ENCODE results near the gene CSF2RB.
A peak's percentile ranks its signal among the peaks of the same experiment; 100 is the strongest.
"Not testable (repeated sequence)": the region's sequence is repeated elsewhere in the genome, so short reads cannot be mapped to it uniquely, and the experiment has no call there.

Gene CSF2RB

DNA sequence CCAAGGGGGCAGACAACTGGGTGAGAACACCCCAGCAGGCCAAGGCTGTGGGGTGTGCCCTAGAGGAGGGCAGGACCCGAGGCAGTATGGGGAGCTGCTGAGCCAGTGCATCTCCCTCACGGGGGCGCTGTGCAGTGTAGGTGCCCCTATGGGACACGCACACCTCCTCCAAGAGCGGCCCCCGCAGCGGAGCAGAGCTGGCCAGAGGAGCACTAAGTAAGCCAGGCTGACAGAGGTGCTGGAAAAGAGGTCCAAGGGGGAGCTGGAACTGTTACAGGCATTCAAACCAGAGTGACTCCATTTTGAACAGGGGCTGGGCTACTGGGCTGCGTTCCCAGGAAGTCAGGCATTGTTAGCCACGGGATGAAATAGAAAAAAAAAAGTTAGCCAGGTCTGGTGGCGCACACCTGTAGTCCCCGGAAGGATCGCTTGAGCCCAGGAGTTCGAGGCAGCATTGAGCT, 64.0 kb downstream of the CSF2RB start:
- DNase-seq, result no peak

DNA sequence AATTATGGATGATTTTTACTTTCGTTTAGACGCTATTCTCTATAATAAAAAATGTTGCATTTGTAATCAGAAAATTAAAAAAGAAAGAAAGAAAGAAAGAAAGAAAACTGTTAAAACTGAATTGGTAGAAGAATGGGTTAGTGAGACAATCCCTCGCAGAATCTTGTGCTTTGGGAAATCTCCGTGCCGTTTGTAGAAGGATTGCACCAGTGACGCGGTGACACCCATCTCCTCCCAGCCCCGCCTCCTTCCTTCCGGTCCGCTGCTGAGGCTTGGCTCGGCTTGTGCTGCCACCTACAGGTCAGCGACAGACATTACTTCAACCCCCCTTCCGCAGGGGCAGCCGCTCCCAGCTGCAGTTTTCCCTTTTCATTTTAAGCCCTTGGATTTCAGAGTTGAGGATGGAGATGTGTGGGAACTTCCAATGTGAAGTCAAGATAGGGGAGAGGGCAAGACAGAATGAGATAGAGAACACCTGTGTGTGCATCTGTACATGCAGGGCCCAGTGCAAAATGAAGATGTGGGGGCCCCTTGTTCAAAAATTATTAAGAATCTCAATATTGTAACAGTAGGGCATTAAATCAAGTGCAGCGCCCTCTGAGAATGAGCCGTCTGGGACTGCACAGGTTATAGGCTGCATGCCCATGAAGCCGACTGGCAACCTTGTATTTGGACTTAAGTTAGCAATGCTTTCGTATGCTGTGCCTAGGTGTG, 64.7 kb downstream of the CSF2RB start:
- DNase-seq, result peak; percentile 52

DNA sequence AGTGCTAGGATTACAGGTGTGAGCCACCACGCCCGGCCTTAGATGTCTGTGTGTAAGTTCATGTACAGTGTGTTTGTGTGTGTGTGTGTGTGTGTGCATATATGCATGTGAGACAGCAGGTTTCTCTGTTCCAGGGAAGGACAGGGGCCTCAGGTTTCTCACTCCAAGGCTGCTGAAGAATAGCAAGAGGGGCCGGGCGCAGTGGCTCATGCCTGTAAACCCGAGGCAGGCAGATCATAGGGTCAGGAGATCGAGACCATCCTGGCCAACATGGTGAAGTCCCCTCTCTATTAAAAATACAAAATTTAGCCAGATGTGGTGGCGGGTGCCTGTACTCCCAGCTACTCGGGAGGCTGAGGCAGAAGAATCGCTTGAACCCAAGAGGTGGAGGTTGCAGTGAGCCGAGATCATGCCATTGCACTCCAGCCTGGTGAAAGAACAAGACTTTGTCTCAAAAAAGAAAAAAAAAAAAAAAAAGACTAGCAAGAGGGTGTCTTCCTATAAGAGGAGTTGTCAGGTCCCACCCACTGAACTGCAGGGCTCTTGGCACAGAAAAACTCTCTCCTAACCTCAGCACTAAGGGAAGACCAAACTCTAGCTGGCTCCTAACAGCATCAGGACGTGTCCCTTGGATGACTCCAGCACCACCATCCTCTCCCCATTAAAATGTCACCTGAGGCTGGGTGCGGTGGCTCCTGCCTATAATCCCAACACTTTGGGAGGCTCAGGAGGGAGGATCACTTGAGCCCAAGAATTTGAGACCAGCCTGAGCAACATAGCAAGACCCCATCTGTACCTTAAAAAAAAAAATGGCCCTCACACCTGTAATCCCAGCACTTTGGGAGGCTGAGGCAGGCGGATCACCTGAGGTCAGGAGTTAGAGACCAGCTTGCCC, 65.8 kb downstream of the CSF2RB start:
- no peak for DNase-seq

DNA sequence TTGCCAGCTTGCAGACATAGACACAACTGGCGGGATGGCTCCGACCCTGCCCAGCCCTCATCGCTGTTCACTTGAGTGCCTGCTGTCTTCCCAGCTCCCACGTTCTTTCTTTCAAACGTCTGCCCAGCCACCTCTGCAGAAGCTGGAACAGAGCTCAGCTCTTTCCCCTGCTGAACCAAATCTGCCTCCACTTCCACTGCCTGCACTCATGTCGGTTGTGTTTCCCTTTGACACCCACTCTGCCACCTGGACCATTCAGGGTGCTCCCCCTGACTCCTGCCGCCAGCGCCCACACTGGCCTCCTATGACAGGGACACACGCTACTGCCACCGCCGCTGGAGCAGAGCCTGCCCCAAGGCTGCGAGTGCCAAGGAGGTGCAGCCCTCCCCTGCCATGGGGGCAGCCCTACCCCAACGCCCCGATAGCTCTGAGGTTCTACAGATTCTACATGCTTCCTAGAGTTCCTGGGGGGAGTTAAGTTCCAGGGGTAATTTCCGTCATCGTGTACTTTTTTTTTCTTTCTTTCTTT, 67.9 kb downstream of the CSF2RB start:
- no peak for DNase-seq

DNA sequence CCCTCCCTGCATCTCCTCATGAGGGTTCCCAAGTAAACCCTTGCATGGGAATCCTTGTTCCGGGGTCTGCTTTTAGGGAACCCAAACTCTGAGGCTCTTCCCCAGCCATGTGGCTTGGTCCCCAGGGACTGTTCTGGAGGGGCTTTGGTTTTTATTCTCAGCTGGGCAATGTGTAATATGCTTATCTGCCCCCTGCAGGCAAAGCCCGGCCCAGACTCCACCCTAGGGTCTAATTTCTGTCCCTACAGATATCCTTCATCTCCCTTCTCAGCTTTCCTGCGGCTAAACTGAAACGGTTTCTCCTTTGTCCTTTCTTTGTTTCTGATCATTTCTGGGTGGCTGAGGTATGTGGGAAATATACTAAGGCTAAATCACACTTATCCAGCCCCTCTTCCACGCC, 68.7 kb downstream of the CSF2RB start:
- DNase-seq, result no peak

DNA sequence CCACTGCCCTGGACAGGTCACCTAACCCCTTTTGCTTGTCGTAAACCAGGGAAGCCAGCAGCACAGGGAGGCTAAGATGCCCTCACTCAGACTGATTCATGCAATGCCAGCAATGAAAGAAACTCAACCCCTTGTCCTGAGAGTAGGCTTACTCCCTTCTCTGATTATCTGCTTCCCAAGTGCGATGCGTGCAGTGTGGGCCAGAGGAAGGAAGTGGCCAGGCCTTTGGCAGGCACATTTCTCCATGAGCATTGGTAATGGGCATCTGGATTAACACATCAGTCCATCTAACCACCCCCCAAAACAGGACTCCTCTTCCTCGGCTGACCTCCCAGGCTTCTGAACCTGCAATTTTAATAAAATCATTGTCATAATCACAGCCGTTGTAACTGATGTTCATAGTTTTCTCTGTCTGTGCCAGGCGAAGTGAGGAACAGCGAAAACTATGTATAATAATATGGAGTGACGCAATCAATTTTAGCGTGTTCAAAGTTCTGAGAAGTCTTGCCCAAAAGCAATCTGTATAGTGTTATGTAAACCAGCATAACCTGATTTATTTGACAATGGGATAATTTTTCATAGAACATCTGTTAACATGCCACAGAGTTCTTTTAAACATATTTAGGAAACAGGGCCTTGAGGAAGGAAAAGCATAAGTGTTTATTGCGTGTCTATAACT, 71.9 kb downstream of the CSF2RB start:
- no peak for DNase-seq

DNA sequence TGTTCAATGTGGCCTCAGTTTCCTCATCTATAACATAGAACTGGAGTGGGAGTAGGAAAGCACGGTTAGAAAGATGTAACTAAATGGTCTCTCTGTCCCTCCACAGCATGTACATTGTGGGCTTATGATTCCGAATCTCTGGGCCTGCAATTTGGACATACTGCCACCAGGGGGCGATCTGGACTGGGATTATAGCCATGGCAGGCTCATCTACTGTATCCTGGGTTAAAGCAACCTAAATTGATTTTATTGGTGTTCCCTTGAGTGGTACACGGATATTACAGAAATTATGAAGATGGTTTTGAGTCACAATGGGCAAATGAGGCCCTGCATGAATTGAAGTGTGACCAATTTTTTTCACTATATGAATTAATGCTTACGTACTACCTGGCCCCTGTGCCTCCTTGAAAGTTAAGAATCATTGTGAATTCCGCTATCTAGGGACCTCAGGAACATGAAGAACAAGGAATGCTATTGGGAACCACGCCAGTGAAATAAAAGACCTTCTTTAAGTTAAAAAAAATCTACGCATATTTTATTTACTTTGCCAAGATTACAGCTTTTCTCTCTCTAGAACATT, 72.9 kb downstream of the CSF2RB start:
- no peak for DNase-seq

DNA sequence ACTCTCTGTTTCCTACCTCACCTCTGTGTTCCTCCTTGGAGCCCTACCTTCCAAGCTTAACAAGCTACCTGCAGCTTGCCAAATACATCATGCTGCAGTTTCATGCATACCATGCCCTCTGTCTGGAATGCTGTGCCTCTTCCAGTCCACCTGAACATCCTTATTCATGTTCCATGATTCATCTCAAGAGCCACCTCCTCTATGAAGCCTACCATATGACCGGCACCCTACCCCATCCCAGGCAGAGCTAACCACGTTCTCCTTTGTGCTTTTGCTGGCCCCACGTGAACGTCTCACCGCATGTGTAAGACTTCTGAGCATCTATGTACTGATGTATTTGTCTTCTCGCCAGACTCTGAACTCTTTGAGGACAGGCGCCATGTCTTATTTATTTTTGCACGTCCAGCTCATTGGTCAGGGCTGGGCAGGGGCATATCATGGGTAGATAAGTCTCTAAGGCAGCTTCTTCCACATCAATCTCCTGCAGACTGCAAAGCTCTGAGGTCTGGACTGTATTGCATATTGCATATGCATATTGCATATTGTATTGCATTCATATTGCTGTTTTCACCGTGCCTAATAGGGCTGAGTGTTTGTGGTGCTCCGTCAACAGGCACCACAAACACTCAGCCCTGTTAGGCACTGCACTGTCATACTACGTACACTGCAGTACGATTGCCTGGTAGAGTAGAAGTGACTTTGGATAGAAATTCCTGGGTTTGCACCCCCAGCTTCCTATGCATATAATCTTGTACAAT, 74.8 kb downstream of the CSF2RB start:
- DNase-seq, result no peak

DNA sequence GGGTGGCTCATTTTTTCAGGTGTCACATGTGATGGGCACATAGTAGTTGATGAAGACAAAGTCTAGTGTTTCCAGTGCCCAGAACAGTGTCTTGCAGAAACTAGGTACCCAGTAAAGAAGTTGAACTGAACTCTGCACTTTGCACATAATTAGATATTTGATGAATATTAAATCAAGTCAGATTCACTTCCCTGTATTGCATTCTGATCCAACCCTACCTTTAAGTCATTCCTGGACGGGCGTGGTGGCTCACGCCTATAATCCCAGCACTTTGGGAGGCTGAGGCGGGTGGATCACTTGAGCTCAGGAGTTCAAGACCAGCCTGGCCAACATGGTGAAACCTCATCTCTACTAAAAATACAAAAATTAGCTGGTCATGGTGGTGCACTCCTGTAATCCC, 75.6 kb downstream of the CSF2RB start:
- not testable (repeated sequence) for DNase-seq

Measured in NCI-H1105 (cell line).